Measurements from ENCODE around the gene SP110. TPM values are rescaled to one million over a fixed set of nuclear protein-coding genes. Genes with fewer than 3 reads are reported as not detected.
A peak's percentile ranks its signal among the peaks of the same experiment; 100 is the strongest.

The SP110 gene
- total RNA-seq, 1 donor from 2014 or later: 46.9 TPM

- ATAC-seq (no peak), DNase-seq (no peak)
- H3K27ac ChIP-seq: no peak overlapping the region
- intact Hi-C loops (cut with DNase I): no loop called here
- H3K4me1 ChIP-seq: peaks cover 2% of the 10 kb centered on the region
- no peaks in the 10 kb centered on the region for H3K36me3 ChIP-seq
- TF ChIP-seq, protein P1, sequence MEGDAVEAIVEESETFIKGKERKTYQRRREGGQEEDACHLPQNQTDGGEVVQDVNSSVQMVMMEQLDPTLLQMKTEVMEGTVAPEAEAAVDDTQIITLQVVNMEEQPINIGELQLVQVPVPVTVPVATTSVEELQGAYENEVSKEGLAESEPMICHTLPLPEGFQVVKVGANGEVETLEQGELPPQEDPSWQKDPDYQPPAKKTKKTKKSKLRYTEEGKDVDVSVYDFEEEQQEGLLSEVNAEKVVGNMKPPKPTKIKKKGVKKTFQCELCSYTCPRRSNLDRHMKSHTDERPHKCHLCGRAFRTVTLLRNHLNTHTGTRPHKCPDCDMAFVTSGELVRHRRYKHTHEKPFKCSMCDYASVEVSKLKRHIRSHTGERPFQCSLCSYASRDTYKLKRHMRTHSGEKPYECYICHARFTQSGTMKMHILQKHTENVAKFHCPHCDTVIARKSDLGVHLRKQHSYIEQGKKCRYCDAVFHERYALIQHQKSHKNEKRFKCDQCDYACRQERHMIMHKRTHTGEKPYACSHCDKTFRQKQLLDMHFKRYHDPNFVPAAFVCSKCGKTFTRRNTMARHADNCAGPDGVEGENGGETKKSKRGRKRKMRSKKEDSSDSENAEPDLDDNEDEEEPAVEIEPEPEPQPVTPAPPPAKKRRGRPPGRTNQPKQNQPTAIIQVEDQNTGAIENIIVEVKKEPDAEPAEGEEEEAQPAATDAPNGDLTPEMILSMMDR (IDR thresholded peaks at IDR 0.05): no peak
- no peak overlapping the region for H3K4me3 ChIP-seq
- no peaks in the 10 kb centered on the region for H3K9me3 ChIP-seq
- no peaks in the 10 kb centered on the region for H3K27me3 ChIP-seq
These were observed 85.2 kb downstream of the SP110 start for GRCh38 chr2:230134496-230135129.

- ATAC-seq: no peak
- no peaks in the 10 kb centered on the region for H3K9me3 ChIP-seq
- intact Hi-C loops (cut with DNase I): no loop called here
- no peaks in the 10 kb centered on the region for H3K27me3 ChIP-seq
- no peak for DNase-seq
- peak overlapping the region; percentile 78 for H3K27ac ChIP-seq
- TF ChIP-seq, protein P1 (IDR thresholded peaks at IDR 0.05): no peak
- no peak overlapping the region for H3K4me3 ChIP-seq
- H3K36me3 ChIP-seq: no peaks in the 10 kb centered on the region
- peaks cover 6% of the 10 kb centered on the region for H3K4me1 ChIP-seq
These were observed 88.4 kb downstream of the SP110 start for GRCh38 chr2:230131366-230131765.

GRCh38 chr2:230130668-230131364 is 89.0 kb downstream of the SP110 start:
- no peaks in the 10 kb centered on the region for H3K36me3 ChIP-seq
- H3K27ac ChIP-seq: peak overlapping the region; percentile 78
- H3K9me3 ChIP-seq: no peaks in the 10 kb centered on the region
- DNase-seq: no peak
- intact Hi-C loops (cut with DNase I): no loop called here
- ATAC-seq: peak; percentile 78
- no peak overlapping the region for H3K4me3 ChIP-seq
- TF ChIP-seq, protein P1 (IDR thresholded peaks at IDR 0.05): no peak
- peaks cover 6% of the 10 kb centered on the region for H3K4me1 ChIP-seq
- H3K27me3 ChIP-seq: no peaks in the 10 kb centered on the region

DNA sequence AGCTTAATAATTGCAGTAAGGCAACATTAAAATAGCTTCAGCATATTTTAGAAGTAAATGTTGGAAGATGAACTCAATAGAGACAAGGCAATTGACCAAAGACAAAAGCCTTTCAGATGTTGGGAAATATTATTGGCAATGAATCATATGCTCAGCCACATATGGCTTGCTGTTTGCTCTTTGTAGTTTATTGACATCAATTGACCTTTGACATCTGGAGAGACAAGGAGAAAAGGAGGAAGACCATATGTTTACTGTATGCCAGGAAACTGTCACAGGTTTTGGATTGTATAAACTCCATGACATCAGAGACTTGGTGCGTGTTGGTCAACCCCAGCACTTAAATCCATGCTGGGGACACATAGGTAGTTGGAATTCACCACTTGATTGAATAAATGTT is 90.4 kb downstream of the SP110 start:
- TF ChIP-seq, protein P1 (IDR thresholded peaks at IDR 0.05): no peak
- DNase-seq (no peak), ATAC-seq (no peak)
- Histone ChIP-seq H3K27me3 (no peaks in the 10 kb centered on the region), H3K4me3 (no peak overlapping the region), H3K36me3 (no peaks in the 10 kb centered on the region), H3K9me3 (no peaks in the 10 kb centered on the region), H3K27ac (peak overlapping the region; percentile 78), H3K4me1 (peaks cover 6% of the 10 kb centered on the region)
- intact Hi-C loops (cut with DNase I): no loop called here

DNA sequence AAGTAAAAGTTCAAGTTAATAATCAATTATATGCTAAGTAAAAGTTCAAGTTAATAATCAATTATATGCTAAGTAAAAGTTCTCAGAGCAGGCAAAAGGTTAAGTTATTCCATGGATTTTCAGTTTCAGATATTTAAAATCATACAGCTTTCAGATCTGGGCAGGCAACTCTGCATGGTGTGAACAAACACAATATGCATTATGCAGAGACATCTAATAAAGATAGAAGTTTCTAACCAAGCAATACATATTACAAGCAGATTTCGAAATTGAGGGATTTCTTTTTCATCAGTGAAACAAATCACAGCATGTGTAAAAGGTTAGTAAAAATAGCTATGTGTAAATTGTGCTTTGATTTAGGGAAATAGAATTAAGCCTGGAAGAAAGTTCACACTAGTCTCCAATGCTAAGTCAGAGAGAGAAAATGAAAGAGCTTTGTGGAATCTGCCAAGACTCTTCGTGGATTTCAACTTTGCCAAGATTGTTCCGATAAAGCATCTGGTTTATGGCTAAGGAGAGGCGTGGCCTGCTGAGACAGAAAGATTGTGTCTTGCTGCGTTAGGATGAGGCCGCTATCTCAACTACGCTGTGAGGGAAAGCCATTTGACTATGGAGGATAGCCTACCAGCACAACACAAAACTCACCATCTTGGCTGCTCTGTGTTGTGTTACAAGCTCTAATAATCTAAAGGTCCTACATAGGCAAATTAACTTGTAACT is 91.0 kb downstream of the SP110 start:
- intact Hi-C loops (cut with DNase I): no loop called here
- Histone ChIP-seq H3K27me3 (no peaks in the 10 kb centered on the region), H3K4me3 (no peak overlapping the region), H3K9me3 (no peaks in the 10 kb centered on the region), H3K36me3 (no peaks in the 10 kb centered on the region), H3K4me1 (peaks cover 6% of the 10 kb centered on the region), H3K27ac (peak overlapping the region; percentile 78)
- TF ChIP-seq, protein P1 (IDR thresholded peaks at IDR 0.05): no peak
- ATAC-seq: no peak
- no peak for DNase-seq

Data from upper lobe of right lung (tissue), 1 donor.